GM10248 (cell line): ENCODE data around the gene WWC2.

Experiments used
- CTCF ChIA-PET: fragments of 300-600 bp; sonication (Branson Sonifier 250); formaldehyde crosslinking; extraction: SDS; loops from one replicate; lab custom pipeline; 2021; ENCODE audit warnings: antibody characterized with exemption; lab: Yijun Ruan, JAX
- POLR2A ChIA-PET: fragments of 350-650 bp; sonication (Branson Sonifier 250); formaldehyde crosslinking; extraction: SDS; loops from one replicate; lab custom pipeline; 2020; ENCODE audit warnings: antibody characterized with exemption; lab: Yijun Ruan, JAX
- DNase-seq: peaks from one replicate; pipeline ENCODE4 v3.0.0; 2012; ENCODE audit errors: extremely low spot score
- TF ChIP-seq, protein P1 (sequence below): IDR thresholded peaks from 2 replicates; pipeline ENCODE4 v1.5.1; 2012; ENCODE audit warnings: mild to moderate bottlenecking, low read depth; ENCODE audit errors: extremely low read depth, missing control alignments, control extremely low read depth

Gene WWC2

DNA sequence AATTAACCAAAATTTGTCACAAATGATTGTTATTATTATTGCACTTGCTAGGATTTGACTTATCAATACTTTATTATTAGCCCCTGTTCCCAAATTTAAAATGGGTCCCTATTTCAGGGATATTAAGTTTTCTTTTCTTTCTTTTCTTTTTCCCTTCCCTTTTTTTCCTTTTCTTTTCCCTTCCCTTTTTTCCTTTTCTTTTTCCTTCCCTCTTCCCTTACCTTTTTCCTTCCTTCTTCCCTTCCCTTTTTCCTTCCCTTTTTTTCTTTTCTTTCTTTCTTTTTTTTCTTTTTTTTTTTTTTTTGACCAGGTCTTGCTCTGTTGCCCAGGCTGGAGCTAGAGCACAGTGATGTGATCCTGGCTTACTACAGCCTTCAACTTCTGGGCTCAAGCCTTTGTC, 33.8 kb downstream of the WWC2 start:
- DNase-seq: no peak
- ChIA-PET CTCF (no interaction called here), POLR2A (interaction anchor here (0.6 kb wide), 1 partner anchor 10 kb away, joined by 5 read pairs; no protein-coding TSS in a partner anchor)
- TF ChIP-seq, protein P1, sequence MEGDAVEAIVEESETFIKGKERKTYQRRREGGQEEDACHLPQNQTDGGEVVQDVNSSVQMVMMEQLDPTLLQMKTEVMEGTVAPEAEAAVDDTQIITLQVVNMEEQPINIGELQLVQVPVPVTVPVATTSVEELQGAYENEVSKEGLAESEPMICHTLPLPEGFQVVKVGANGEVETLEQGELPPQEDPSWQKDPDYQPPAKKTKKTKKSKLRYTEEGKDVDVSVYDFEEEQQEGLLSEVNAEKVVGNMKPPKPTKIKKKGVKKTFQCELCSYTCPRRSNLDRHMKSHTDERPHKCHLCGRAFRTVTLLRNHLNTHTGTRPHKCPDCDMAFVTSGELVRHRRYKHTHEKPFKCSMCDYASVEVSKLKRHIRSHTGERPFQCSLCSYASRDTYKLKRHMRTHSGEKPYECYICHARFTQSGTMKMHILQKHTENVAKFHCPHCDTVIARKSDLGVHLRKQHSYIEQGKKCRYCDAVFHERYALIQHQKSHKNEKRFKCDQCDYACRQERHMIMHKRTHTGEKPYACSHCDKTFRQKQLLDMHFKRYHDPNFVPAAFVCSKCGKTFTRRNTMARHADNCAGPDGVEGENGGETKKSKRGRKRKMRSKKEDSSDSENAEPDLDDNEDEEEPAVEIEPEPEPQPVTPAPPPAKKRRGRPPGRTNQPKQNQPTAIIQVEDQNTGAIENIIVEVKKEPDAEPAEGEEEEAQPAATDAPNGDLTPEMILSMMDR: no peak

DNA sequence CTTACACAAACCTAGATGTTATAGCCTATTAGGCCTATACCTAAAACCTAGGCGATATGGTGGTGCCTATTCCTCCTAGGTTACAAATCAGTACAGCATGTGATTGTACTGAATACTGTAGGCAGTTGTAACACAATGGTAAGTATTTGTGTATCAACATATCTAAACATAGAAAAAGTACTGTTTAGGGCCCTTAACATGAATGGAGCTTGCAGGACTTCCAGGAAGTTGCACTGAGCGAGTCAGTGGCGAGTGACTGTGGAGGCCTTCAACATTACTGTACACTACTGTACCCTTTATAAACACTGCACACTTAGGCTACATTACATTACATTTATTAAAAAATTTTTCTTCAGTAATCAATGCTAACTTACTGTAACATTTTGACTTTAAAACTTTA, 37.8 kb downstream of the WWC2 start:
- no peak for DNase-seq
- ChIA-PET CTCF (interaction anchor here (1.0 to 1.5 kb wide), 4 partner anchors 12 to 198 kb away, joined by 3 to 5 read pairs (median 3); no protein-coding TSS in a partner anchor), POLR2A (no interaction called here)
- TF ChIP-seq, protein P1: no peak

DNA sequence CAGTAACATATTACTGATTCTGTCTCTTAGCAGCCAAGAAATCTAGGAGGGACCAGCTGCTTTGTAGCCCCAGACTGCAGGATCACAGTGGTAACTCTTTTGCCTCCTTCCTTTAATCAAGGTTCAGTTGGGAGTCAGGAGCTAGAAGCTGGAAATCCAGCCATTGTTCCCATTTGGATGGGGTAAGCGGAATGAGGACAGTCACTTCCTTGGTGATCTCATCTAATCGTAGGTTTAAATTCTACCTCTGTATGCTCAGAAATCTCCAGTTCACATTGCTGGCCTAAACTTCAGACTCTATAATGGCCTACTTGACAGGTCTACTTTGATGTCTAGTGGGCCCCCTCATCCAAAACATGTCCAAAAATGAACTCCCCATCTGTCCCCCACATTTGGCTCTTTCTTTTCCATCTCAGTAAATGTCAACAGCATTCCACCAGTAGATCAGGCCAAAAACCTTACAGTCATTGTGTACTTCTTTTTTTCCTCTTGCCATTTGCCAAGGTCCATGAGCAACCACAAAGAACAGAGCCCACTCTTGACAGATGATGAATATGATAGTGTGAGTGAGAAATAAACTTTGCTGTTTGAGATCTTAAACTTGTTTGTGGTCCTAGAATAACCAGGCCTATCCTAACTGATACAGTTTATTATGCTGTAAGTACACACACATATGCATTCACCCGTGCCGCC, 40.1 kb downstream of the WWC2 start:
- TF ChIP-seq, protein P1: no peak
- ChIA-PET POLR2A (no interaction called here), CTCF (interaction anchor here (1.4 kb wide), 1 partner anchor 15 kb away, joined by 3 read pairs; no protein-coding TSS in a partner anchor)
- no peak for DNase-seq

DNA sequence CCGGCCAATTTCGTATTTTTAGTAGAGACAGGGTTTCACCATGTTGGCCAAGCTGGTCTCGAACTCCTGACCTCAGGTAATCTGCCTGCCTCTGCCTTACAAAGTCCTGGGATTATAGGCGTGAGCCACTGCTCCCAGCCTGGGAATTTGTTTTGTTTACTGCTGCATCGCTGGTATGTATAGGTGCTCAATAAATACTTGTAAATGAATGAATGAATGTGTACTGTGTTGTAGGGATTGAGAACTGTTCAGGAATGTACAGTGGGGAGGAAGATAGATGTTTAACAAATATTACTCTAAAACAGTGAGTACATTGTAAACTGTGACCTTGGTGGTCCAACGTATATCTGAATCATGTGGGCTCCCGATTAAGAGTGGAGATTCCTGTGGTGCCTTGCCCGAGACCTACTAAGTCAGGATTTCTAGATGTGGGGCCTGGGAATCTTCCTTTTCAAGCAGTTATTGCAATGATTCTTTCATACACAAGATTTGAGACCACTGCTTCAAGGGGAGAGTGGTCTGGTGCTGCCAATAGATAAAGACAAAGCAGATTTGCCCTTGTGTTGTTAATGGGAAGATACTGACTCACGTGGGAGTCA, 41.0 kb downstream of the WWC2 start:
- DNase-seq: no peak
- ChIA-PET POLR2A (no interaction called here), CTCF (no interaction called here)
- TF ChIP-seq, protein P1: no peak

DNA sequence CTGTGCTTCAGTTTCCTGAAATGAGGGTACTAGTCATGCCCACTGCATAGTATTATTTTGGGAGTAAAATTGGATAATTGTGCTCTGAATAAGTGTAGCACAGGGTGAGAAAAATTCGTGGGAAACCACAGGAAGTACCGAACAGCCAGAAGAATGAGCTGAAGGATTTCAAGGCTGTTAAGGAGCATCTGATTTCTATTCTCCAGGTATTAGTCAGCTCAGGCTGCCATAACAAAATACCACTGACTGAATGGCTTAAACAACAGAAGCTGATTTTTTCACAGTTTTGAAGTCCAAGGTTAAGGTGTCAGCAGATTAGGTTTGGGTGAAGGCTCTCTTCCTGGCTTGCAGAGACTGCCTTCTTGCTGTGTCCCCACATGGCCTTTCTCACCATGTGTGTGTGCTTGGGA, 41.9 kb downstream of the WWC2 start:
- CTCF ChIA-PET: interaction anchor here (1.6 kb wide), 1 partner anchor 202 kb away, joined by 4 read pairs; no protein-coding TSS in a partner anchor
- DNase-seq: no peak
- TF ChIP-seq, protein P1: no peak
- POLR2A ChIA-PET: no interaction called here

DNA sequence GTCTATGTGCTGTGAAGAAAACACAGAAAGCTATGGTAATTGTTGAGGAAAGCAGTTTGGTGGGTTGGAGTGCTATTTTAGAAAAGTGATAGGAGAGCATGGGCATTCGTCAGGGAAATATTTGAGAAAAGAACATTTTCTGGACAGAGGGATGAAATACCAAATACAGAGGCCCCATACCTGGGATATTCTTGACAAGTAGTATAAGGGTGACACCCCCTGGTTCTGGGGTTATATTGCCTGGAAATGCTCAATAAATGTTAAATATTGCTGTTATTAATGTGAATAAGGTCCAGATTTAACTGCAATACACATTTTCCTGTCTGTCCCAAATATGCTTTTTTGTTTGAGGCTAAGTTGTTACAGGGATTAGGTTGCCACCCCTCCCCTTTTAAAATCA, 42.9 kb downstream of the WWC2 start:
- TF ChIP-seq, protein P1: no peak
- POLR2A ChIA-PET: no interaction called here
- CTCF ChIA-PET: interaction anchor here (1.6 kb wide), 1 partner anchor 204 kb away, joined by 4 read pairs; no protein-coding TSS in a partner anchor
- DNase-seq: no peak
